ENCODE data around the gene AGAP9.
"Not testable (repeated sequence)": the region's sequence is repeated elsewhere in the genome, so short reads cannot be mapped to it uniquely, and the experiment has no call there.

Gene AGAP9

GRCh38 chr10:47456079-47456785, 67.2 kb downstream of the AGAP9 start:
- no peak for DNase-seq

GRCh38 chr10:47455350-47456078, 67.9 kb downstream of the AGAP9 start:
- DNase-seq = not testable (repeated sequence)

- no peak for DNase-seq
Measured at GRCh38 chr10:47454780-47455058, 68.7 kb downstream of the AGAP9 start.

GRCh38 chr10:47454008-47454779, 69.2 kb downstream of the AGAP9 start:
- no peak for DNase-seq

GRCh38 chr10:47453141-47454007, 70.1 kb downstream of the AGAP9 start:
- no peak for DNase-seq

GRCh38 chr10:47452495-47453140, 70.8 kb downstream of the AGAP9 start:
- peak; percentile 53 for DNase-seq

GRCh38 chr10:47451998-47452494, 71.4 kb downstream of the AGAP9 start:
- no peak for DNase-seq

All from NCI-H510A (cell line).